Measurements from ENCODE around the gene GTF2B. TPM values are rescaled to one million over a fixed set of nuclear protein-coding genes. Genes with fewer than 3 reads are reported as not detected.

Gene GTF2B
- total and polyA plus RNA-seq, 2 of the 4 experiments (the other 2 are of a cell fraction) = 32.0 to 41.0 TPM

DNA sequence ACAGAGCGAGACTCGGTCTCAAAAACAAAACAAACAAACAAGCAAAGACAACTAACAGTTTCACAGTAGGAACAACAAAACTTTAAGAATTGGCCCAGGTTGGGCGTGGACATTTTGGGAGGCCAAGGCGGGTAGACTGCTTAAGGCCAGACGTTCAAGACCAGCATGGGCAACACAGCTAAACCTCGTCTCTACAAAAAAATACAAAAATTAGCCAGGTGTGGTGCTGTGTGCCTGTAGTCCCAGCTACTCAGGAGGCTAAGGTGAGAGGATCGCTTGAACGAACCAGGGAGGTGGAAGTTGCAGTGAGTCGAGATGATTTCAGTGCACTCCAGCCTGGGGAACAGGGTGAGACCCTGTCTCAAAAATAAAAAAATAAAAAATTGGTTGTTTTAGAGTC is 13.5 kb downstream of the GTF2B start:
- H3K27me3 ChIP-seq (ENCODE audit: control insufficient read depth, insufficient read depth, low read length) = no peaks in the 10 kb centered on the region
- no peak overlapping the region for H3K4me3 ChIP-seq (ENCODE audit: insufficient read depth, low read depth, low read length)
- TF ChIP-seq, protein P1, sequence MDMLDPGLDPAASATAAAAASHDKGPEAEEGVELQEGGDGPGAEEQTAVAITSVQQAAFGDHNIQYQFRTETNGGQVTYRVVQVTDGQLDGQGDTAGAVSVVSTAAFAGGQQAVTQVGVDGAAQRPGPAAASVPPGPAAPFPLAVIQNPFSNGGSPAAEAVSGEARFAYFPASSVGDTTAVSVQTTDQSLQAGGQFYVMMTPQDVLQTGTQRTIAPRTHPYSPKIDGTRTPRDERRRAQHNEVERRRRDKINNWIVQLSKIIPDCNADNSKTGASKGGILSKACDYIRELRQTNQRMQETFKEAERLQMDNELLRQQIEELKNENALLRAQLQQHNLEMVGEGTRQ (IDR thresholded peaks at IDR 0.05; ENCODE audit: low read depth, low read length) = no peak
- TF ChIP-seq RFX5 (IDR thresholded peaks at IDR 0.05; ENCODE audit: low read depth, low read length) (no peak), FOS (IDR thresholded peaks at IDR 0.05; ENCODE audit: low read depth, low read length) (no peak), CHD1 (IDR thresholded peaks at IDR 0.05; ENCODE audit: low read depth, low read length) (no peak), BHLHE40 (IDR thresholded peaks at IDR 0.05; ENCODE audit: low read depth, low read length) (no peak), RAD21 (IDR thresholded peaks at IDR 0.05; ENCODE audit: low read length) (no peak), CEBPB (IDR thresholded peaks at IDR 0.05; ENCODE audit: low read depth, low read length) (no peak), SMC3 (IDR thresholded peaks at IDR 0.05; ENCODE audit: low read depth, low read length) (no peak), MAFK (IDR thresholded peaks at IDR 0.05; ENCODE audit: low read depth, low read length) (no peak), POLR2A (IDR thresholded peaks at IDR 0.05; ENCODE audit: low read depth, low read length) (no peak), MXI1 (IDR thresholded peaks at IDR 0.05; ENCODE audit: borderline replicate concordance, low read depth, low read length) (no peak), NFE2L2 (IDR thresholded peaks at IDR 0.05; ENCODE audit: low read depth, low read length) (no peak), RCOR1 (IDR thresholded peaks at IDR 0.05; ENCODE audit: insufficient replicate concordance, low read length) (no peak), MAZ (IDR thresholded peaks at IDR 0.05; ENCODE audit: borderline replicate concordance, low read depth, low read length) (no peak)
- TF ChIP-seq, protein P2, sequence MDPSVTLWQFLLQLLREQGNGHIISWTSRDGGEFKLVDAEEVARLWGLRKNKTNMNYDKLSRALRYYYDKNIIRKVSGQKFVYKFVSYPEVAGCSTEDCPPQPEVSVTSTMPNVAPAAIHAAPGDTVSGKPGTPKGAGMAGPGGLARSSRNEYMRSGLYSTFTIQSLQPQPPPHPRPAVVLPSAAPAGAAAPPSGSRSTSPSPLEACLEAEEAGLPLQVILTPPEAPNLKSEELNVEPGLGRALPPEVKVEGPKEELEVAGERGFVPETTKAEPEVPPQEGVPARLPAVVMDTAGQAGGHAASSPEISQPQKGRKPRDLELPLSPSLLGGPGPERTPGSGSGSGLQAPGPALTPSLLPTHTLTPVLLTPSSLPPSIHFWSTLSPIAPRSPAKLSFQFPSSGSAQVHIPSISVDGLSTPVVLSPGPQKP (IDR thresholded peaks at IDR 0.05; ENCODE audit: borderline replicate concordance, low read depth, low read length) = no peak
- TF ChIP-seq, protein P3, sequence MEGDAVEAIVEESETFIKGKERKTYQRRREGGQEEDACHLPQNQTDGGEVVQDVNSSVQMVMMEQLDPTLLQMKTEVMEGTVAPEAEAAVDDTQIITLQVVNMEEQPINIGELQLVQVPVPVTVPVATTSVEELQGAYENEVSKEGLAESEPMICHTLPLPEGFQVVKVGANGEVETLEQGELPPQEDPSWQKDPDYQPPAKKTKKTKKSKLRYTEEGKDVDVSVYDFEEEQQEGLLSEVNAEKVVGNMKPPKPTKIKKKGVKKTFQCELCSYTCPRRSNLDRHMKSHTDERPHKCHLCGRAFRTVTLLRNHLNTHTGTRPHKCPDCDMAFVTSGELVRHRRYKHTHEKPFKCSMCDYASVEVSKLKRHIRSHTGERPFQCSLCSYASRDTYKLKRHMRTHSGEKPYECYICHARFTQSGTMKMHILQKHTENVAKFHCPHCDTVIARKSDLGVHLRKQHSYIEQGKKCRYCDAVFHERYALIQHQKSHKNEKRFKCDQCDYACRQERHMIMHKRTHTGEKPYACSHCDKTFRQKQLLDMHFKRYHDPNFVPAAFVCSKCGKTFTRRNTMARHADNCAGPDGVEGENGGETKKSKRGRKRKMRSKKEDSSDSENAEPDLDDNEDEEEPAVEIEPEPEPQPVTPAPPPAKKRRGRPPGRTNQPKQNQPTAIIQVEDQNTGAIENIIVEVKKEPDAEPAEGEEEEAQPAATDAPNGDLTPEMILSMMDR (conservative IDR thresholded peaks at IDR 0.05; ENCODE audit: low read depth, low read length) = no peak
- in situ Hi-C loops (cut with MboI; ENCODE audit: low sequenced_read_pairs) (loop anchor here (10.0 kb wide), 2 partner anchors 133 to 203 kb away; no protein-coding TSS in a partner anchor), intact Hi-C loops (cut with micrococcal nuclease) (loop anchor here (1.0 to 2.0 kb wide), 4 partner anchors 142 to 270 kb away; partner anchors contain the start of gene PKN2), dilution Hi-C loops (cut with HindIII; ENCODE audit: low sequenced_read_pairs, unreplicated experiment) (no loop called here)
- no peak overlapping the region for H3K23ac ChIP-seq (ENCODE audit: low read depth, low read length)
- WGBS, 2 experiments (ENCODE audit: extremely low coverage in 2 of 2, insufficient read length in 1 of 2) = no CpG with 5 or more reads among the region's 9 CpGs
- H3K27ac ChIP-seq (ENCODE audit: insufficient read depth, low read length) = peak overlapping the region; percentile 52; the same call in 1 of the 2 replicates
- no peaks in the 10 kb centered on the region for H3K9me1 ChIP-seq (ENCODE audit: insufficient read depth, low read length)
- peaks cover 12% of the 10 kb centered on the region; the same call in 1 of the 2 replicates for H3K4me1 ChIP-seq (ENCODE audit: control insufficient read depth, insufficient read depth, low read length)
- BruUV-seq (replicated peaks) = no TSS peak
- H3K79me1 ChIP-seq (ENCODE audit: low read depth in 1 of 2, low read length in 2 of 2) = peaks cover 29 to 45% of the 10 kb centered on the region in 2 experiments
- no peak overlapping the region for H2AFZ ChIP-seq (replicated peaks; ENCODE audit: low read length, poor library complexity)
- no peak overlapping the region for H2BK5ac ChIP-seq (ENCODE audit: low read depth, low read length, poor library complexity, severe bottlenecking)
- peaks cover 11% of the 10 kb centered on the region for H3K36me3 ChIP-seq (ENCODE audit: control insufficient read depth, insufficient read depth, low read length)
- no peak overlapping the region for H3K18ac ChIP-seq (ENCODE audit: low read depth, low read length)
- no peak overlapping the region for H2AK5ac ChIP-seq (ENCODE audit: low read depth, low read length)
- H3K4ac ChIP-seq (ENCODE audit: low read depth, low read length) = no peak overlapping the region
- H2BK120ac ChIP-seq (ENCODE audit: low read depth, low read length) = no peak overlapping the region
- CTCF ChIA-PET = interaction anchor here (0.7 to 1.2 kb wide), 2 partner anchors 10 to 18 kb away, joined by 3 read pairs; no protein-coding TSS in a partner anchor
- H2BK15ac ChIP-seq (ENCODE audit: low read depth, low read length) = no peak overlapping the region
- POLR2A ChIA-PET (ENCODE audit: unreplicated experiment) = interaction anchor here (0.7 kb wide), 1 partner anchor 13 kb away, joined by 3 read pairs; the partner anchor contains the start of gene GTF2B
- no peak overlapping the region for H3K4me2 ChIP-seq (ENCODE audit: low read depth, low read length)
- H2BK20ac ChIP-seq (ENCODE audit: low read depth, low read length) = no peak overlapping the region
- H3K14ac ChIP-seq (replicated peaks; ENCODE audit: low read depth, low read length) = no peak overlapping the region
- ATAC-seq (ENCODE audit: low read depth) (no peak), DNase-seq (no peak)
- H2AK9ac ChIP-seq (replicated peaks; ENCODE audit: low read depth, low read length, poor library complexity) = no peak overlapping the region
- no peak overlapping the region for H3K56ac ChIP-seq (ENCODE audit: extremely low read depth, insufficient read depth, low read length)
- no peak overlapping the region for H3K9ac ChIP-seq (ENCODE audit: low read depth, low read length)
- no peak overlapping the region for H4K91ac ChIP-seq (ENCODE audit: insufficient read depth, low read depth, low read length)
- no peak overlapping the region; the same call in 1 of the 2 replicates for H4K5ac ChIP-seq (ENCODE audit: low read depth, low read length)
- no peak overlapping the region for H4K8ac ChIP-seq (ENCODE audit: low read depth in 2 of 2, low read length in 2 of 2)
- H3K9me3 ChIP-seq (ENCODE audit: control insufficient read depth, insufficient read depth, low read length) = no peaks in the 10 kb centered on the region
- 0 out of 2 replicates have a peak, but pooled peaks cover 5% of the 10 kb centered on the region for H4K20me1 ChIP-seq (ENCODE audit: insufficient read depth, low read length)

All from IMR-90 (cell line).